Gastrocnemius medialis (tissue), 4 donors: ENCODE measurements around the gene EFCC1.
"Not testable (repeated sequence)": the region's sequence is repeated elsewhere in the genome, so short reads cannot be mapped to it uniquely, and the experiment has no call there.

Experiments
- CTCF ChIP-seq, 5 experiments: fragments of 450-650 bp in 3 of 5; fragments of 200-600 bp in 2 of 5; sonication (generic) in 2 of 5; IDR thresholded peaks in 4 of 5; conservative IDR thresholded peaks in 1 of 5; 1 replicate in 4 of 5; 2 replicates in 1 of 5; pipeline ENCODE4 v1.5.1; 2016 to 2019; ENCODE audit warnings: antibody characterized with exemption in 5 of 5, mild to moderate bottlenecking in 3 of 5, moderate library complexity in 3 of 5
- POLR2A ChIP-seq, 2 donors: fragments of 450-650 bp; IDR thresholded peaks; one replicate each; pipeline ENCODE4 v1.6.1; 2017; ENCODE audit warnings: antibody characterized with exemption in 2 of 2, mild to moderate bottlenecking in 2 of 2, moderate library complexity in 2 of 2

- not testable (repeated sequence) for TF ChIP-seq CTCF (IDR thresholded peaks at IDR 0.05 in 4 of 5, conservative IDR thresholded peaks at IDR 0.05 in 1 of 5); POLR2A (IDR thresholded peaks at IDR 0.05)
Observed at GRCh38 chr3:129087904-129088303, 86.8 kb downstream of the EFCC1 start.
